G401.6 (cell line): Measurements from ENCODE around the gene KRTAP10-7.
"Not testable (repeated sequence)": the region's sequence is repeated elsewhere in the genome, so short reads cannot be mapped to it uniquely, and the experiment has no call there.

ENCODE experiments used
- FAIRE-seq: peaks from 2 replicates; lab custom pipeline; 2012; peaks lifted over from hg19 to GRCh38; lab: Jason Lieb, UNC

The KRTAP10-7 gene

DNA sequence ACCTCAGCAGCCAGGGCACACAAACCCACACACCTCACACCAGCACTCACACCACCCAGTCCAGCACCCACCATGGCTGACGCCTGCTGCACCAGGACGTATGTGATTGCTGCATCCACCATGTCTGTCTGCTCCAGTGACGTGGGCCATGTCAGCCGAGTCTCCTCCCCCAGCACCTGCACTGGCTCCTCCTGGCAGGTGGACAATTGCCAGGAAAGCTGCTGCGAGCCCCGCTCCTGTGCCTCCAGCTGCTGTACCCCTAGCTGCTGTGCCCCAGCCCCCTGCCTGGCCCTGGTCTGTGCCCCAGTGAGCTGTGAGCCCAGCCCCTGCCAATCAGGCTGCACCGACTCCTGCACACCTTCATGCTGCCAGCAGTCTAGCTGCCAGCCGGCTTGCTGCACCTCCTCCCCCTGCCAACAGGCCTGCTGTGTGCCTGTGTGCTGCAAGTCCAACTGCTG is 11.7 kb downstream of the KRTAP10-7 start, which contains the start of gene KRTAP10-8:
Gene KRTAP10-8 (plus strand): TSS at position 51 of the 458 bp plus-strand sequence. CDS start 22 bp downstream, at position 73.
- FAIRE-seq: no peak

DNA sequence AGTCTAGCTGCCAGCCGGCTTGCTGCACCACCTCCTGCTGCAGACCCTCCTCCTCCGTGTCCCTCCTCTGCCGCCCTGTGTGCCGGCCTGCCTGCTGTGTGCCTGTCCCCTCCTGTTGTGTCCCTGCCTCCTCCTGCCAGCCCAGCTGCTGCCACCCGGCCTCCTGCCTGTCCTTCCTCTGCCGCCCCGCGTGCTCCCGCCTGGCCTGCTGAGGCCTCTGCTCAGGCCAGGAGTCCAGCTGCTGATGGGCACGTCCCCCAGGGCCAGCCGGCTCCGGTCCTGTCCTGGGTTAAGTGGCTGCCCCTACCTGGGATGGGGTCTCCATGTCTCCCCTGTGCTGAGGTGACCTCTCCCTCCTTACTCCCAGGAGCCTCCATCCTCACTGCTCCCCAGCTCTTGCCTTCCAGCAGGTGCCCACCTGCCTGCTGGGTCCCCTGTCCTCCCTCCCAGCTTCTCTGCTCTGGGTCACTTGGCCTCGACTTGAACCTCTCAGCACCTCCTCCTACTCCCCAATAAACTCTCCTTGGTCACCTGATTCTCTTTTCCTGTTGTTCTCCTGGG is 12.4 kb downstream of the KRTAP10-7 start:
- FAIRE-seq: no peak

DNA sequence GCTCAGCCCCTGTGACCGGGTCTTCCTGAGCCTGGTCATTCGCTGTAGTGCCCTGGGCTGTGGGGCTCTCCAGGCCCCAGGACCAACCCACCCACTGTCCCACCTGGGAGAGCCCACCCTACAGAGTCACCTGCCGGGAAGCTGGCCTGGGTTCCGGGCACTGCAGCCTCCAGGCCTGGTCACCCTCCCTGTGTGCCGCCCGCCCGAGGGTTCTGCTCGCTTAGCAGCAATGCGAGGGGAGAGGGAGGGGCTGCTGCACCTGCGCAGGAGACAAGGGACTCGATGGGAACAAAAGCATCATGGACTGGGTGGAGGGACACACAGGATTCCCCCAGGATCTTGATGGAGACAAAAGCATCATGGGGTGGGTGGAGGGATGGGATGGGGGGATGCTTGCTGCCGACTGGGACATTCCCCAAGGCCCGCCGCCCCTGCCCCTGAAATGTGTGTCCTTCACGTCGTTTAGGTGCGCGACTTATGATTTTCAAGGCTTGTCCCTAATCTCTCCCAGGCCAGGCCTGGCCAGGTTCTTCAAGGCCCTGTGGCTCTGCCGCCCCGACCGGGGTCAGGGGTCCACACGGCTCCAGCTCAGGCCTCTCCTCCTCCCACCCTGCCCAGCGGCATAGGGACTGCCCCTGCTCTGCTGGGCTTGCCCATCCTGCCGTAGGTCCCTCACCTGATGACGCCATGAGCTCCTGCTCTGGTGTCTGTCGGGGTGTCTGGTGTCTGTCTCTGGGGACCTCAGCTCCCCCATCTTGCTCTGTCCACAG is 13.2 kb downstream of the KRTAP10-7 start:
- FAIRE-seq: no peak

GRCh38 chr21:44614161-44614631 is 13.8 kb downstream of the KRTAP10-7 start:
- no peak for FAIRE-seq

DNA sequence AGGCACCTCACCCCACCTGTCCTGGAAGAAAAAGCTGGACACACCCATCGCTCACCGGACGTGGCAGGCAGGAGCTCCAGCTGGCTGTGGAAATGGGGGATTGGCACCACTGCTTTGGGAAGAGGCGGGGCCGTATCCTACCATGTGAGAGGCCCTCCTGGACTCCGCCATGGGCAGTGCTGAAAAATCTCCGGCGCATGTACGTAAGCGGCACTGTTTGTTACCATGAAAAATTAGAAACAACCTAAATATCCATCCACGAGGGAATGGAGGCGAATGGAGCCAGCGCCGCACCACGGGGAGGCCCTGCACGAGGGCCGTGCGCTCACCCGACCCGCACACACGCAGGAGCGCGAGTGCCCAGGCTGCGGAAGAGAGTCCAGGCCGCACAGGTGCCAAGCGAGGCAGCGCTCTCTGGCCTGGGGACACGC is 14.6 kb downstream of the KRTAP10-7 start:
- no peak for FAIRE-seq

- no peak for FAIRE-seq
These were observed 15.1 kb downstream of the KRTAP10-7 start for GRCh38 chr21:44615466-44615865.

DNA sequence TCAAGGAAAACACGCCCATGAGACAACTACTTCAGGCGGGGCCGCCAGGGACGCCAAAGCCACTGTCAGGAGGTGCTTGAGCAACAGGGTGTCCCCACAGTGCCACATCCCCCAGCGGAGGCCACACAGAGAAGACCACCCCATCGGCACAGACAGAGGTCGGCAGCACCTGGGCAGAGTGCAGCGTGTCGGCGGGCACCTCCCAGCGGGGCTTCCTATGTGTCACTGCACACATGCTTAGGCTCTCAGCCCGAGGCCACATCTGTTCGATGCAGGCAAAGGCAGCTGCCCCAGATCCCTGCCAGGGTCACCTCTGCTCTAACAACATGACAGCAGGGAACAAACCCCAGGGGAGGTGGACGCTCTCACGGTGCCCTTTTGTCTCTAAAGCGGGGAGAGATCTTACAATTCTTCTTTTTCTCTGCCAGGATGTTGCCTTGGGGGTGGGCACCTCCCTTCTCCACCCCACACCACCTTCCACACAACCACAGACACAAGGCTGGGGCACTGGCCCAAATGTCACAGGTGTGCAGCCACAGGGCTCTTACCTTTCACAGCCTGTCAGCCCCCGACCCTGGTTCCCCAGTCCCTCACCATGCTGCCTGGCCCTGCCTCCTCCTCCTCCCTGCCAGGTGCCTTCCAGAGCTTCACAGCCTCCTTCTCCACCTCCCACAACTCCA is 15.7 kb downstream of the KRTAP10-7 start:
- no peak for FAIRE-seq

DNA sequence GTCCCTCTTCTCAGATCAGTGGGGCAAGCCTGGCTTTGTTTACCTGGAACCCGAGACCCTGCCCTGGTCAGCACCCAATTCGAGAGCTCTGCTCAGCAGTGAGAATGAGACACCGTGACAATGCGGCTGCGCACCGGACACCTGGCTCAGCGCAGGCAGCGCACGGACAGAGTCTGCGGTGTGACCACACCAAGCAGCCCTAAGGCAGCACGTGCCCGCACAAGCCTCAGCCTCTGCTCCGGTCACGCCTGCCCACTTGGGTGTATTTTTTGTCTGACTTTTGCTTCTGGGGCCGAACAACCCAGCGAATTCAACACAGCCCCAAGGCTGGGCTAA is 16.2 kb downstream of the KRTAP10-7 start:
- FAIRE-seq: no peak

- FAIRE-seq: no peak
These were observed 16.7 kb downstream of the KRTAP10-7 start for GRCh38 chr21:44617071-44617501.

GRCh38 chr21:44618504-44618903 is 18.1 kb downstream of the KRTAP10-7 start:
- FAIRE-seq: no peak

GRCh38 chr21:44618909-44619308 is 18.5 kb downstream of the KRTAP10-7 start:
- no peak for FAIRE-seq

GRCh38 chr21:44619886-44620285 is 19.5 kb downstream of the KRTAP10-7 start:
- FAIRE-seq: no peak

DNA sequence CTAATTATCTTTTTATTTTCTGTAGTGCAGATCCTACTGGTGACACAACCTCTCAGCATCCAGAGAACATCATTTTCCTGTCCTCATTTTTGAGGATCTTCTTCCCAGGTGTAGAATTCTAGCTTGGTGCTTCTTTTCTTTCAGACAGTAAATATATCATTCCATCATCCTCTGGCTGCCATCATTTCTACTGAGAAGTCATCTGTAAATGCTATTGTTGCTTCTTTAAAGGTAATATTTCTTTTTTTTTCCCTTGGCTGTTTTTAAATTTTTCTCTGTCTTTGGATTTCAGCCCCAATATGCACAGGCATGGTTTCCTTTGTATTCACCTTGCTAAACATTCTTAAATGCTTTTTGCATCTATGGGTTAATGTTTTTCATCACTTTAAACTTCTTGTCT is 23.2 kb downstream of the KRTAP10-7 start:
- no peak for FAIRE-seq

- no peak for FAIRE-seq
These were observed 25.4 kb downstream of the KRTAP10-7 start for GRCh38 chr21:44625756-44626155.

DNA sequence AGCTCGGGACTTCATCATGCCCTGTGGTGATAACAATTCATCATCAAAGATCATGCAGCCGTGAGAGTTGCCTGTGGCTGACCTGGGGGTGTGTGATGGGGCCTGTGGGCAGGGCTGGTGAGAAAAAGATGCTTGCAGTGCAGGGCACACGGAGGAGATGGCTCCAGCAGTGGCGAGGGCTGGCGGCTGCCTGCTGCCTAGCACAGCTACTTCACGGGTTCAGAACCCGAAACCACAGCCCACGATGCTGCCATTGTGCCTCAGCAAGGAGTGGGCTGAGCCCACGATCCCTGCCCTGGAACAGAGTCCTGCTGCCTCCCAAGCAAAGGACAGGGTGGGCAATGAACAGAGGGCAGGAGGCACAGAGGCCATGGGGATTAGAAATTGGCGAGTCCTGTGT is 25.9 kb downstream of the KRTAP10-7 start:
- no peak for FAIRE-seq

- no peak for FAIRE-seq
These were observed 26.3 kb downstream of the KRTAP10-7 start, which contains the start of gene KRTAP10-9 for GRCh38 chr21:44626673-44627143. KRTAP10-9 (plus strand) TSS chr21:44627093; CDS start chr21:44627172, 79 bp downstream.

GRCh38 chr21:44627181-44627822 is 26.9 kb downstream of the KRTAP10-7 start:
- FAIRE-seq: not testable (repeated sequence)

- FAIRE-seq: not testable (repeated sequence)
These were observed 27.4 kb downstream of the KRTAP10-7 start for GRCh38 chr21:44627831-44628233.

- FAIRE-seq: no peak
These were observed 28.5 kb downstream of the KRTAP10-7 start for GRCh38 chr21:44628707-44629391.

GRCh38 chr21:44630440-44630839 is 30.0 kb downstream of the KRTAP10-7 start:
- no peak for FAIRE-seq

DNA sequence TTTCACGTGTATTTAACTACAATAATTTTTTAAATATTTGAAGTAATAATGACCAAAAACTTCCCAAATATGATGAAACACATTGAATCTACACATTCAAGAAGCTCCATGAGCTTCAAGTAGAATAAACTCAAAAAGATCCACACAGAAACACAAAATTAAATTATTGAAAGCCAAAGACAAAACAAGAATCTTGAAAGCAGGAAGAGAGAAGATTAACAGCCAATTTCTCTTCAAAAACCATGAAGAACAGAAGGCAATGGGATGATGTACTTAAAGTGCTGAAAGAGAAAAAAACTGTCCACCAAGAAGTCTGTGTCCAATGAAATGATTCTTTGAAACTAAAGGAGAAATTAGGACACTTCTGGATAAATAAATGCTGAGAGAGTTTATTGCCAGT is 31.7 kb downstream of the KRTAP10-7 start:
- no peak for FAIRE-seq
